K562 (cell line): ENCODE data around the gene ADPRHL1. TPM values are rescaled to one million over a fixed set of nuclear protein-coding genes. Genes with fewer than 3 reads are reported as not detected.

Experiments used
- C11orf30 ChIP-seq: fragments of 450-650 bp; IDR thresholded peaks from 2 replicates; pipeline ENCODE4 v1.6.1; 2016; ENCODE audit warnings: low read depth, mild to moderate bottlenecking
- CC2D1A ChIP-seq: fragments of 450-650 bp; IDR thresholded peaks from 2 replicates; pipeline ENCODE4 v1.6.1; 2017; ENCODE audit warnings: mild to moderate bottlenecking
- CXXC5 ChIP-seq: fragments of 250-450 bp; sonication (Bioruptor Pico); IDR thresholded peaks from 2 replicates; pipeline ENCODE4 v1.8.0; 2022; ENCODE audit warnings: inconsistent platforms, mild to moderate bottlenecking, moderate library complexity
- DNMT1 ChIP-seq: fragments of 450-650 bp; IDR thresholded peaks from 2 replicates; pipeline ENCODE4 v1.6.1; 2016; ENCODE audit warnings: antibody characterized with exemption, mild to moderate bottlenecking
- E2F3 ChIP-seq: fragments of 250-450 bp; sonication (Bioruptor Pico); IDR thresholded peaks from 2 replicates; pipeline ENCODE4 v1.4.0; 2020; ENCODE audit warnings: mild to moderate bottlenecking
- ESRRA ChIP-seq: fragments of 450-650 bp; IDR thresholded peaks from 2 replicates; pipeline ENCODE4 v1.6.1; 2014; ENCODE audit warnings: low read depth, mild to moderate bottlenecking, moderate library complexity, borderline replicate concordance
- HMG20B ChIP-seq: fragments of 250-450 bp; sonication (Bioruptor Pico); IDR thresholded peaks from 2 replicates; pipeline ENCODE4 v1.5.0; 2021; ENCODE audit warnings: mild to moderate bottlenecking
- LCOR ChIP-seq: sonication (generic); formaldehyde crosslinking; IDR thresholded peaks from 2 replicates; pipeline ENCODE4 v1.8.0; 2022; ENCODE audit warnings: mild to moderate bottlenecking, missing genetic modification reagents
- POLR2G ChIP-seq: fragments of 200-400 bp; formaldehyde crosslinking; IDR thresholded peaks from 2 replicates; pipeline ENCODE4 v1.6.1; 2017; ENCODE audit warnings: low read depth, mild to moderate bottlenecking, antibody characterized with exemption, low read length, moderate library complexity
- SETDB1 ChIP-seq: IDR thresholded peaks from one replicate; pipeline ENCODE4 v1.6.1; 2012; ENCODE audit warnings: low read length, control low read depth, inconsistent platforms
- SRSF1 ChIP-seq: fragments of 200-400 bp; formaldehyde crosslinking; IDR thresholded peaks from 2 replicates; pipeline ENCODE4 v1.6.1; 2017; ENCODE audit warnings: mild to moderate bottlenecking, low read depth, low read length, moderate library complexity
- TCF3 ChIP-seq: sonication (generic); formaldehyde crosslinking; IDR thresholded peaks from 2 replicates; pipeline ENCODE4 v1.4.0; 2020; ENCODE audit warnings: mild to moderate bottlenecking, missing genetic modification reagents
- TRIM24 ChIP-seq, 2 experiments: fragments of 450-650 bp; IDR thresholded peaks; 2 replicates each; pipeline ENCODE4 v1.6.1; 2016
- WHSC1 ChIP-seq: IDR thresholded peaks from one replicate; pipeline ENCODE4 v1.6.1; 2012; ENCODE audit warnings: low read length, control low read depth, inconsistent platforms
- ZKSCAN1 ChIP-seq: fragments of 150-350 bp; IDR thresholded peaks from 2 replicates; pipeline ENCODE4 v1.6.1; 2016; ENCODE audit warnings: low read depth, low read length
- ZNF586 ChIP-seq: fragments of 450-650 bp; formaldehyde crosslinking; conservative IDR thresholded peaks from 2 replicates; pipeline ENCODE4 v1.4.0; 2020; ENCODE audit warnings: mild to moderate bottlenecking, moderate library complexity
- polyA plus RNA-seq, 8 experiments: library from polyadenylated mRNA; depleted of rRNA in 4 of 8; stranded (reverse) in 5 of 8; unstranded in 3 of 8; fragments of >200 nt; fragmentation: Nextera tagmentation in 2 of 8; fragmentation: Illumina TruSeq in 1 of 8; extraction: Ambion mirVana in 2 of 8; extraction: Trizol in 1 of 8; gene quantifications; 2 replicates each; pipeline versions ENCODE4 v1.2.1 to v1.2.3, GENCODE V29; 2011 to 2014; ENCODE audit warnings: inconsistent platforms in 1 of 8, missing spikeins in 1 of 8
- total RNA-seq, 7 experiments: library from RNA; depleted of rRNA in 6 of 7; stranded (reverse); fragments of >200 nt in 6 of 7; fragmentation: Illumina TruSeq in 2 of 7; extraction: Trizol in 2 of 7; gene quantifications; 2 replicates each; pipeline versions ENCODE4 v1.2.1 to v1.2.3, GENCODE V29; 2011 to 2021; ENCODE audit warnings: low replicate concordance in 1 of 7
- TF ChIP-seq, protein P1 (sequence below): sonication (generic); formaldehyde crosslinking; IDR thresholded peaks from 2 replicates; pipeline ENCODE4 v1.8.0; 2022; ENCODE audit warnings: mild to moderate bottlenecking, missing genetic modification reagents
- TF ChIP-seq, protein P2 (sequence below): fragments of 450-650 bp; formaldehyde crosslinking; IDR thresholded peaks from 2 replicates; pipeline ENCODE4 v1.4.0; 2020; ENCODE audit warnings: mild to moderate bottlenecking
- TF ChIP-seq, protein P3 (sequence below): sonication (generic); formaldehyde crosslinking; IDR thresholded peaks from 2 replicates; pipeline ENCODE4 v1.8.1; 2023; ENCODE audit warnings: missing genetic modification reagents, mild to moderate bottlenecking, borderline replicate concordance

Gene ADPRHL1
- total and polyA plus RNA-seq, 9 of the 15 experiments (the other 6 are each of a cell fraction or from before 2014, with no cell fraction given) = 0.06 to 0.76 (median 0.37) TPM; not detected in 1

DNA sequence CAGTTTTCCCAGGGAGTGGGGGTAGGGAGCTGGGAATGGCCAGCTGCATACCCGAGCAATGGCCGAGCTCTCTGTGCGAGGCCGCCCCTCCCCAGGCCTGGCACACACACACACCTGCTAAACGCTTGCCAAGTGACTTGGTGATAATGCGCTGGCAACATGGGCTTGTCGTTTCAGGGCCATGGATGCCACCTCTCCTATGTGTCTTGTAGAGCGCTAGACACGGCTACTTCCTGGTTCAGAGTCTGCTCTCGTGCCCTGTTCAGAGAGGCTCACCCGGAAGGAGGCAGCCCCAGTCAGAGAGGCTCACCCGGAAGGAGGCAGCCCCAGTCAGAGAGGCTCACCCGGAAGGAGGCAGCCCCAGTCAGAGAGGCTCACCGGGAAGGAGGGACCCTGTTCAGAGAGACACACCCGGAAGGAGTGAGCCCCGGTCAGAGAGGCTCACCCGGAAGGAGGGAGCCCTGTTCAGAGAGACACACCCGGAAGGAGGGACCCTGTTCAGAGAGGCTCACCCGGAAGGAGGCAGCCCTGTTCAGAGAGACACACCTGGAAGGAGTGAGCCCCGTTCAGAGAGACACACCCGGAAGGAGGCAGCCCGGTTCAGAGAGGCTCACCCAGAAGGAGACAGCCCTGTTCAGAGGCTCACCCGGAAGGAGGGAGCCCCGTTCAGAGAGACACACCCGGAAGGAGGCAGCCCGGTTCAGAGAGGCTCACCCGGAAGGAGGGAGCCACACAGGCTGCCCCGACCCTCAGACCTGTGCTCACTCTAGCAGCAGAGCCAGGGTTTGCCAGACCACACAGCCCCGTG, 4.2 kb downstream of the ADPRHL1 start (continued):
- TF ChIP-seq, protein P1, sequence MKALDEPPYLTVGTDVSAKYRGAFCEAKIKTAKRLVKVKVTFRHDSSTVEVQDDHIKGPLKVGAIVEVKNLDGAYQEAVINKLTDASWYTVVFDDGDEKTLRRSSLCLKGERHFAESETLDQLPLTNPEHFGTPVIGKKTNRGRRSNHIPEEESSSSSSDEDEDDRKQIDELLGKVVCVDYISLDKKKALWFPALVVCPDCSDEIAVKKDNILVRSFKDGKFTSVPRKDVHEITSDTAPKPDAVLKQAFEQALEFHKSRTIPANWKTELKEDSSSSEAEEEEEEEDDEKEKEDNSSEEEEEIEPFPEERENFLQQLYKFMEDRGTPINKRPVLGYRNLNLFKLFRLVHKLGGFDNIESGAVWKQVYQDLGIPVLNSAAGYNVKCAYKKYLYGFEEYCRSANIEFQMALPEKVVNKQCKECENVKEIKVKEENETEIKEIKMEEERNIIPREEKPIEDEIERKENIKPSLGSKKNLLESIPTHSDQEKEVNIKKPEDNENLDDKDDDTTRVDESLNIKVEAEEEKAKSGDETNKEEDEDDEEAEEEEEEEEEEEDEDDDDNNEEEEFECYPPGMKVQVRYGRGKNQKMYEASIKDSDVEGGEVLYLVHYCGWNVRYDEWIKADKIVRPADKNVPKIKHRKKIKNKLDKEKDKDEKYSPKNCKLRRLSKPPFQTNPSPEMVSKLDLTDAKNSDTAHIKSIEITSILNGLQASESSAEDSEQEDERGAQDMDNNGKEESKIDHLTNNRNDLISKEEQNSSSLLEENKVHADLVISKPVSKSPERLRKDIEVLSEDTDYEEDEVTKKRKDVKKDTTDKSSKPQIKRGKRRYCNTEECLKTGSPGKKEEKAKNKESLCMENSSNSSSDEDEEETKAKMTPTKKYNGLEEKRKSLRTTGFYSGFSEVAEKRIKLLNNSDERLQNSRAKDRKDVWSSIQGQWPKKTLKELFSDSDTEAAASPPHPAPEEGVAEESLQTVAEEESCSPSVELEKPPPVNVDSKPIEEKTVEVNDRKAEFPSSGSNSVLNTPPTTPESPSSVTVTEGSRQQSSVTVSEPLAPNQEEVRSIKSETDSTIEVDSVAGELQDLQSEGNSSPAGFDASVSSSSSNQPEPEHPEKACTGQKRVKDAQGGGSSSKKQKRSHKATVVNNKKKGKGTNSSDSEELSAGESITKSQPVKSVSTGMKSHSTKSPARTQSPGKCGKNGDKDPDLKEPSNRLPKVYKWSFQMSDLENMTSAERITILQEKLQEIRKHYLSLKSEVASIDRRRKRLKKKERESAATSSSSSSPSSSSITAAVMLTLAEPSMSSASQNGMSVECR (CRISPR knock-in tag) = peak; percentile 68
- TF ChIP-seq CC2D1A (peak; percentile 30; the same call in 1 of the 2 replicates), POLR2G (peak; percentile 64), ZNF586 (no peak), SRSF1 (no peak), DNMT1 (no peak), SETDB1 (no peak), WHSC1 (no peak), CXXC5 (CRISPR knock-in tag) (peak; percentile 54), ZKSCAN1 (0 out of 2 replicates have a peak, but pooled peaks have one; percentile 8), C11orf30 (peak; percentile 38), ESRRA (peak; percentile 51; the same call in 1 of the 2 replicates), LCOR (CRISPR knock-in tag) (peak; percentile 80), HMG20B (CRISPR knock-in tag) (no peak), E2F3 (CRISPR knock-in tag) (no peak), TCF3 (CRISPR knock-in tag) (no peak), TRIM24 (IDR thresholded peaks at IDR 0.05) (peak in 1 of 2 experiments; percentile 99; a peak in 2 of 4 replicates)
- TF ChIP-seq, protein P2, sequence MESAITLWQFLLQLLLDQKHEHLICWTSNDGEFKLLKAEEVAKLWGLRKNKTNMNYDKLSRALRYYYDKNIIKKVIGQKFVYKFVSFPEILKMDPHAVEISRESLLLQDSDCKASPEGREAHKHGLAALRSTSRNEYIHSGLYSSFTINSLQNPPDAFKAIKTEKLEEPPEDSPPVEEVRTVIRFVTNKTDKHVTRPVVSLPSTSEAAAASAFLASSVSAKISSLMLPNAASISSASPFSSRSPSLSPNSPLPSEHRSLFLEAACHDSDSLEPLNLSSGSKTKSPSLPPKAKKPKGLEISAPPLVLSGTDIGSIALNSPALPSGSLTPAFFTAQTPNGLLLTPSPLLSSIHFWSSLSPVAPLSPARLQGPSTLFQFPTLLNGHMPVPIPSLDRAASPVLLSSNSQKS (CRISPR knock-in tag) = no peak
- TF ChIP-seq, protein P3, sequence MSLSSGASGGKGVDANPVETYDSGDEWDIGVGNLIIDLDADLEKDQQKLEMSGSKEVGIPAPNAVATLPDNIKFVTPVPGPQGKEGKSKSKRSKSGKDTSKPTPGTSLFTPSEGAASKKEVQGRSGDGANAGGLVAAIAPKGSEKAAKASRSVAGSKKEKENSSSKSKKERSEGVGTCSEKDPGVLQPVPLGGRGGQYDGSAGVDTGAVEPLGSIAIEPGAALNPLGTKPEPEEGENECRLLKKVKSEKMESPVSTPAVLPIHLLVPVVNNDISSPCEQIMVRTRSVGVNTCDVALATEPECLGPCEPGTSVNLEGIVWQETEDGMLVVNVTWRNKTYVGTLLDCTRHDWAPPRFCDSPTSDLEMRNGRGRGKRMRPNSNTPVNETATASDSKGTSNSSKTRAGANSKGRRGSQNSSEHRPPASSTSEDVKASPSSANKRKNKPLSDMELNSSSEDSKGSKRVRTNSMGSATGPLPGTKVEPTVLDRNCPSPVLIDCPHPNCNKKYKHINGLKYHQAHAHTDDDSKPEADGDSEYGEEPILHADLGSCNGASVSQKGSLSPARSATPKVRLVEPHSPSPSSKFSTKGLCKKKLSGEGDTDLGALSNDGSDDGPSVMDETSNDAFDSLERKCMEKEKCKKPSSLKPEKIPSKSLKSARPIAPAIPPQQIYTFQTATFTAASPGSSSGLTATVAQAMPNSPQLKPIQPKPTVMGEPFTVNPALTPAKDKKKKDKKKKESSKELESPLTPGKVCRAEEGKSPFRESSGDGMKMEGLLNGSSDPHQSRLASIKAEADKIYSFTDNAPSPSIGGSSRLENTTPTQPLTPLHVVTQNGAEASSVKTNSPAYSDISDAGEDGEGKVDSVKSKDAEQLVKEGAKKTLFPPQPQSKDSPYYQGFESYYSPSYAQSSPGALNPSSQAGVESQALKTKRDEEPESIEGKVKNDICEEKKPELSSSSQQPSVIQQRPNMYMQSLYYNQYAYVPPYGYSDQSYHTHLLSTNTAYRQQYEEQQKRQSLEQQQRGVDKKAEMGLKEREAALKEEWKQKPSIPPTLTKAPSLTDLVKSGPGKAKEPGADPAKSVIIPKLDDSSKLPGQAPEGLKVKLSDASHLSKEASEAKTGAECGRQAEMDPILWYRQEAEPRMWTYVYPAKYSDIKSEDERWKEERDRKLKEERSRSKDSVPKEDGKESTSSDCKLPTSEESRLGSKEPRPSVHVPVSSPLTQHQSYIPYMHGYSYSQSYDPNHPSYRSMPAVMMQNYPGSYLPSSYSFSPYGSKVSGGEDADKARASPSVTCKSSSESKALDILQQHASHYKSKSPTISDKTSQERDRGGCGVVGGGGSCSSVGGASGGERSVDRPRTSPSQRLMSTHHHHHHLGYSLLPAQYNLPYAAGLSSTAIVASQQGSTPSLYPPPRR (CRISPR knock-in tag) = no peak
